Measurements from ENCODE around the gene ILRUN. TPM values are rescaled to one million over a fixed set of nuclear protein-coding genes. Genes with fewer than 3 reads are reported as not detected.

ILRUN gene
- total and polyA plus RNA-seq, 9 of the 15 experiments (the other 6 are each of a cell fraction or from before 2014, with no cell fraction given), result 24.9 to 78.9 (median 53.4) TPM

DNA sequence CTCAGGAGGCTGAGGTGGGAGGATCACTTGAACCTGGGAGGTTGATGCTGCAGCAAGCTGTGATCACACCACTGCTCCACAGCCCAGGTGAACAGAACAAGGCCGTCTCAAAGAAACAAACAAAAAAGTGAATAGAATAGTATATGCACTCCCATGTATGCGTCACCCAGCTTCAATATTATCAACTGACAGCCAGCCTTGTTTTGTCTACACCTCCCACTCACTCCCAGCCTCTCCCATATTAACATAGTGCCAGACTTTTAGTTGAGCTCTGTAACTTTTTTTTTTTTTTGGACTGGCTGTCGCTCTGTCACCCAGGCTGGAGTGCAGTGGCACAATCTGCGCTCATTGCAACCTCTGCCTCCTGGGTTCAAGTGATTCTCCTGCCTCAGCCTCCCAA is 18.1 kb upstream of the ILRUN start (continued):
- TF ChIP-seq, protein P1, sequence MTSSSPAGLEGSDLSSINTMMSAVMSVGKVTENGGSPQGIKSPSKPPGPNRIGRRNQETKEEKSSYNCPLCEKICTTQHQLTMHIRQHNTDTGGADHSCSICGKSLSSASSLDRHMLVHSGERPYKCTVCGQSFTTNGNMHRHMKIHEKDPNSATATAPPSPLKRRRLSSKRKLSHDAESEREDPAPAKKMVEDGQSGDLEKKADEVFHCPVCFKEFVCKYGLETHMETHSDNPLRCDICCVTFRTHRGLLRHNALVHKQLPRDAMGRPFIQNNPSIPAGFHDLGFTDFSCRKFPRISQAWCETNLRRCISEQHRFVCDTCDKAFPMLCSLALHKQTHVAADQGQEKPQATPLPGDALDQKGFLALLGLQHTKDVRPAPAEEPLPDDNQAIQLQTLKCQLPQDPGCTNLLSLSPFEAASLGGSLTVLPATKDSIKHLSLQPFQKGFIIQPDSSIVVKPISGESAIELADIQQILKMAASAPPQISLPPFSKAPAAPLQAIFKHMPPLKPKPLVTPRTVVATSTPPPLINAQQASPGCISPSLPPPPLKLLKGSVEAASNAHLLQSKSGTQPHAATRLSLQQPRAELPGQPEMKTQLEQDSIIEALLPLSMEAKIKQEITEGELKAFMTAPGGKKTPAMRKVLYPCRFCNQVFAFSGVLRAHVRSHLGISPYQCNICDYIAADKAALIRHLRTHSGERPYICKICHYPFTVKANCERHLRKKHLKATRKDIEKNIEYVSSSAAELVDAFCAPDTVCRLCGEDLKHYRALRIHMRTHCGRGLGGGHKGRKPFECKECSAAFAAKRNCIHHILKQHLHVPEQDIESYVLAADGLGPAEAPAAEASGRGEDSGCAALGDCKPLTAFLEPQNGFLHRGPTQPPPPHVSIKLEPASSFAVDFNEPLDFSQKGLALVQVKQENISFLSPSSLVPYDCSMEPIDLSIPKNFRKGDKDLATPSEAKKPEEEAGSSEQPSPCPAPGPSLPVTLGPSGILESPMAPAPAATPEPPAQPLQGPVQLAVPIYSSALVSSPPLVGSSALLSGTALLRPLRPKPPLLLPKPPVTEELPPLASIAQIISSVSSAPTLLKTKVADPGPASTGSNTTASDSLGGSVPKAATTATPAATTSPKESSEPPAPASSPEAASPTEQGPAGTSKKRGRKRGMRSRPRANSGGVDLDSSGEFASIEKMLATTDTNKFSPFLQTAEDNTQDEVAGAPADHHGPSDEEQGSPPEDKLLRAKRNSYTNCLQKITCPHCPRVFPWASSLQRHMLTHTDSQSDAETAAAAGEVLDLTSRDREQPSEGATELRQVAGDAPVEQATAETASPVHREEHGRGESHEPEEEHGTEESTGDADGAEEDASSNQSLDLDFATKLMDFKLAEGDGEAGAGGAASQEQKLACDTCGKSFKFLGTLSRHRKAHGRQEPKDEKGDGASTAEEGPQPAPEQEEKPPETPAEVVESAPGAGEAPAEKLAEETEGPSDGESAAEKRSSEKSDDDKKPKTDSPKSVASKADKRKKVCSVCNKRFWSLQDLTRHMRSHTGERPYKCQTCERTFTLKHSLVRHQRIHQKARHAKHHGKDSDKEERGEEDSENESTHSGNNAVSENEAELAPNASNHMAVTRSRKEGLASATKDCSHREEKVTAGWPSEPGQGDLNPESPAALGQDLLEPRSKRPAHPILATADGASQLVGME (CRISPR knock-in tag; IDR thresholded peaks at IDR 0.05), result no peak
- TF ChIP-seq ZNF511 (CRISPR knock-in tag; IDR thresholded peaks at IDR 0.05) (no peak), SRSF3 (IDR thresholded peaks at IDR 0.05; ENCODE audit: insufficient read depth, low read length) (no peak), HES1 (IDR thresholded peaks at IDR 0.05; ENCODE audit: low read depth) (no peak), TGIF2 (CRISPR knock-in tag; IDR thresholded peaks at IDR 0.05) (no peak), ZNF12 (CRISPR knock-in tag; IDR thresholded peaks at IDR 0.05) (no peak), WHSC1 (IDR thresholded peaks at IDR 0.05; ENCODE audit: low read length) (no peak), CBX2 (IDR thresholded peaks at IDR 0.05; ENCODE audit: insufficient read depth, low read length, poor library complexity, severe bottlenecking) (no peak), MAFF (IDR thresholded peaks at IDR 0.05; ENCODE audit: low read length) (no peak), HDAC6 (IDR thresholded peaks at IDR 0.05; ENCODE audit: low read depth, low read length) (no peak), MYC (IDR thresholded peaks at IDR 0.05; ENCODE audit: low read depth, low read length) (no peak), MYC (CRISPR knock-in tag; IDR thresholded peaks at IDR 0.05; ENCODE audit: borderline replicate concordance, low read depth) (no peak), RCOR1 (IDR thresholded peaks at IDR 0.05; ENCODE audit: borderline replicate concordance in 1 of 2, low read depth in 2 of 2, low read length in 2 of 2) (no peak), CBX1 (IDR thresholded peaks at IDR 0.05; ENCODE audit: low read depth) (no peak)
- TF ChIP-seq, protein P2, sequence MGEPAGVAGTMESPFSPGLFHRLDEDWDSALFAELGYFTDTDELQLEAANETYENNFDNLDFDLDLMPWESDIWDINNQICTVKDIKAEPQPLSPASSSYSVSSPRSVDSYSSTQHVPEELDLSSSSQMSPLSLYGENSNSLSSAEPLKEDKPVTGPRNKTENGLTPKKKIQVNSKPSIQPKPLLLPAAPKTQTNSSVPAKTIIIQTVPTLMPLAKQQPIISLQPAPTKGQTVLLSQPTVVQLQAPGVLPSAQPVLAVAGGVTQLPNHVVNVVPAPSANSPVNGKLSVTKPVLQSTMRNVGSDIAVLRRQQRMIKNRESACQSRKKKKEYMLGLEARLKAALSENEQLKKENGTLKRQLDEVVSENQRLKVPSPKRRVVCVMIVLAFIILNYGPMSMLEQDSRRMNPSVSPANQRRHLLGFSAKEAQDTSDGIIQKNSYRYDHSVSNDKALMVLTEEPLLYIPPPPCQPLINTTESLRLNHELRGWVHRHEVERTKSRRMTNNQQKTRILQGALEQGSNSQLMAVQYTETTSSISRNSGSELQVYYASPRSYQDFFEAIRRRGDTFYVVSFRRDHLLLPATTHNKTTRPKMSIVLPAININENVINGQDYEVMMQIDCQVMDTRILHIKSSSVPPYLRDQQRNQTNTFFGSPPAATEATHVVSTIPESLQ (CRISPR knock-in tag; IDR thresholded peaks at IDR 0.05), result no peak
- TF ChIP-seq, protein P3, sequence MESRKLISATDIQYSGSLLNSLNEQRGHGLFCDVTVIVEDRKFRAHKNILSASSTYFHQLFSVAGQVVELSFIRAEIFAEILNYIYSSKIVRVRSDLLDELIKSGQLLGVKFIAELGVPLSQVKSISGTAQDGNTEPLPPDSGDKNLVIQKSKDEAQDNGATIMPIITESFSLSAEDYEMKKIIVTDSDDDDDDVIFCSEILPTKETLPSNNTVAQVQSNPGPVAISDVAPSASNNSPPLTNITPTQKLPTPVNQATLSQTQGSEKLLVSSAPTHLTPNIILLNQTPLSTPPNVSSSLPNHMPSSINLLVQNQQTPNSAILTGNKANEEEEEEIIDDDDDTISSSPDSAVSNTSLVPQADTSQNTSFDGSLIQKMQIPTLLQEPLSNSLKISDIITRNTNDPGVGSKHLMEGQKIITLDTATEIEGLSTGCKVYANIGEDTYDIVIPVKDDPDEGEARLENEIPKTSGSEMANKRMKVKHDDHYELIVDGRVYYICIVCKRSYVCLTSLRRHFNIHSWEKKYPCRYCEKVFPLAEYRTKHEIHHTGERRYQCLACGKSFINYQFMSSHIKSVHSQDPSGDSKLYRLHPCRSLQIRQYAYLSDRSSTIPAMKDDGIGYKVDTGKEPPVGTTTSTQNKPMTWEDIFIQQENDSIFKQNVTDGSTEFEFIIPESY (CRISPR knock-in tag; IDR thresholded peaks at IDR 0.05), result no peak

All from K562 (cell line).